ENCODE results near the gene SLC25A17.

- no peak for TF ChIP-seq CTCF (conservative IDR thresholded peaks at IDR 0.05 in 1 of 2, IDR thresholded peaks at IDR 0.05 in 1 of 2; ENCODE audit: low read depth in 1 of 2, low read length in 2 of 2)
- no peak for TF ChIP-seq EZH2 (IDR thresholded peaks at IDR 0.05; ENCODE audit: low read length, missing control alignments)
These were observed 66.0 kb downstream of the SLC25A17 start for GRCh38 chr22:40753114-40753513.

Measured in fibroblast of lung (primary cell).